ENCODE results near the gene ISL1. TPM values are rescaled to one million over a fixed set of nuclear protein-coding genes. Genes with fewer than 3 reads are reported as not detected.

Gene ISL1
- total and polyA plus RNA-seq, 2 donors, result 6.3 to 11.2 TPM

GRCh38 chr5:51384281-51384840 lies 1.1 kb downstream of the ISL1 start:
- no peaks in the 10 kb centered on the region for H3K4me1 ChIP-seq (ENCODE audit: control insufficient read depth in 2 of 2, insufficient read depth in 2 of 2, low read length in 2 of 2)
- whole genome bisulfite sequencing, result 17% methylated on average over 12 of the region's 12 CpGs
- no peak overlapping the region for H3K27ac ChIP-seq (ENCODE audit: low read depth in 1 of 2, low read length in 1 of 2)
- H3K27me3 ChIP-seq (ENCODE audit: control insufficient read depth in 2 of 2, insufficient read depth in 1 of 2, low read length in 1 of 2), result peaks cover 46 to 92% of the 10 kb centered on the region in 2 donors
- H3K36me3 ChIP-seq (ENCODE audit: control insufficient read depth in 2 of 2, insufficient read depth in 2 of 2, low read length in 1 of 2), result no peaks in the 10 kb centered on the region
- peak overlapping the region; percentile 32 to 43 for H3K4me3 ChIP-seq (ENCODE audit: low read length in 2 of 2)
- no peak for DNase-seq (ENCODE audit: low read depth in 6 of 9, low spot score in 9 of 9)
- H3K9me3 ChIP-seq (ENCODE audit: control insufficient read depth in 2 of 2, insufficient read depth in 1 of 2, low read length in 1 of 2), result peaks cover 0 to 3% of the 10 kb centered on the region in 2 donors

GRCh38 chr5:51385216-51385615 lies 2.0 kb downstream of the ISL1 start:
- Histone ChIP-seq H3K4me3 (ENCODE audit: low read length in 2 of 2) (peak overlapping the region in 1 of 2 donors; percentile 0), H3K27me3 (ENCODE audit: control insufficient read depth in 2 of 2, insufficient read depth in 1 of 2, low read length in 1 of 2) (peaks cover 51 to 92% of the 10 kb centered on the region in 2 donors), H3K4me1 (ENCODE audit: control insufficient read depth in 2 of 2, insufficient read depth in 2 of 2, low read length in 2 of 2) (no peaks in the 10 kb centered on the region)

GRCh38 chr5:51386916-51387883 lies 4.0 kb downstream of the ISL1 start:
- H3K27me3 ChIP-seq (ENCODE audit: control insufficient read depth in 2 of 2, insufficient read depth in 1 of 2, low read length in 1 of 2), result peaks cover 53 to 87% of the 10 kb centered on the region in 2 donors
- no peak for DNase-seq (ENCODE audit: low read depth in 6 of 9, low spot score in 9 of 9)
- H3K4me3 ChIP-seq (ENCODE audit: low read length in 2 of 2), result peak overlapping the region in 1 of 2 donors; percentile 18
- peaks cover 0 to 9% of the 10 kb centered on the region in 2 donors for H3K9me3 ChIP-seq (ENCODE audit: control insufficient read depth in 2 of 2, insufficient read depth in 1 of 2, low read length in 1 of 2)
- 6% methylated on average over 38 of the region's 38 CpGs for WGBS
- H3K36me3 ChIP-seq (ENCODE audit: control insufficient read depth in 2 of 2, insufficient read depth in 2 of 2, low read length in 1 of 2), result no peaks in the 10 kb centered on the region
- H3K27ac ChIP-seq (ENCODE audit: low read depth in 1 of 2, low read length in 1 of 2), result peak overlapping the region in 1 of 2 donors; percentile 65
- no peaks in the 10 kb centered on the region for H3K4me1 ChIP-seq (ENCODE audit: control insufficient read depth in 2 of 2, insufficient read depth in 2 of 2, low read length in 2 of 2)

More at GRCh38 chr5:51385216-51385615, 2.0 kb downstream of the ISL1 start:
- Histone ChIP-seq H3K27ac (ENCODE audit: low read depth in 1 of 2, low read length in 1 of 2) (no peak overlapping the region), H3K9me3 (ENCODE audit: control insufficient read depth in 2 of 2, insufficient read depth in 1 of 2, low read length in 1 of 2) (peaks cover 0 to 9% of the 10 kb centered on the region in 2 donors), H3K36me3 (ENCODE audit: control insufficient read depth in 2 of 2, insufficient read depth in 2 of 2, low read length in 1 of 2) (no peaks in the 10 kb centered on the region)
- WGBS, result 15% methylated on average over 5 of the region's 5 CpGs
- no peak for DNase-seq (ENCODE audit: low read depth in 6 of 9, low spot score in 9 of 9)

- Histone ChIP-seq H3K36me3 (ENCODE audit: control insufficient read depth in 2 of 2, insufficient read depth in 2 of 2, low read length in 1 of 2) (no peaks in the 10 kb centered on the region), H3K27ac (ENCODE audit: low read depth in 1 of 2, low read length in 1 of 2) (peak overlapping the region in 1 of 2 donors; percentile 65), H3K4me3 (ENCODE audit: low read length in 2 of 2) (peak overlapping the region in 1 of 2 donors; percentile 18), H3K27me3 (ENCODE audit: control insufficient read depth in 2 of 2, insufficient read depth in 1 of 2, low read length in 1 of 2) (peaks cover 49 to 87% of the 10 kb centered on the region in 2 donors), H3K4me1 (ENCODE audit: control insufficient read depth in 2 of 2, insufficient read depth in 2 of 2, low read length in 2 of 2) (no peaks in the 10 kb centered on the region), H3K9me3 (ENCODE audit: control insufficient read depth in 2 of 2, insufficient read depth in 1 of 2, low read length in 1 of 2) (peaks cover 0 to 6% of the 10 kb centered on the region in 2 donors)
- WGBS, result 17% methylated on average over 10 of the region's 10 CpGs
- DNase-seq (ENCODE audit: low read depth in 6 of 9, low spot score in 9 of 9), result no peak
Observed at GRCh38 chr5:51387884-51388275, 4.6 kb downstream of the ISL1 start.

GRCh38 chr5:51388488-51389287 lies 5.4 kb downstream of the ISL1 start:
- H3K27ac ChIP-seq (ENCODE audit: low read depth in 1 of 2, low read length in 1 of 2), result peak overlapping the region; percentile 43 to 65

GRCh38 chr5:51389288-51389576 lies 6.0 kb downstream of the ISL1 start:
- no peak overlapping the region for H3K4me3 ChIP-seq (ENCODE audit: low read length in 2 of 2)
- no peaks in the 10 kb centered on the region for H3K4me1 ChIP-seq (ENCODE audit: control insufficient read depth in 2 of 2, insufficient read depth in 2 of 2, low read length in 2 of 2)
- WGBS, result 8% methylated on average over 17 of the region's 17 CpGs
- peaks cover 36 to 79% of the 10 kb centered on the region in 2 donors for H3K27me3 ChIP-seq (ENCODE audit: control insufficient read depth in 2 of 2, insufficient read depth in 1 of 2, low read length in 1 of 2)
- DNase-seq (ENCODE audit: low read depth in 6 of 9, low spot score in 9 of 9), result no peak
- H3K36me3 ChIP-seq (ENCODE audit: control insufficient read depth in 2 of 2, insufficient read depth in 2 of 2, low read length in 1 of 2), result no peaks in the 10 kb centered on the region
- peaks cover 0 to 6% of the 10 kb centered on the region in 2 donors for H3K9me3 ChIP-seq (ENCODE audit: control insufficient read depth in 2 of 2, insufficient read depth in 1 of 2, low read length in 1 of 2)
- peak overlapping the region in 1 of 2 donors; percentile 65 for H3K27ac ChIP-seq (ENCODE audit: low read depth in 1 of 2, low read length in 1 of 2)

More at GRCh38 chr5:51388488-51389287, 5.4 kb downstream of the ISL1 start:
- 10% methylated on average over 12 of the region's 12 CpGs for WGBS
- DNase-seq (ENCODE audit: low read depth in 6 of 9, low spot score in 9 of 9), result no peak
- Histone ChIP-seq H3K4me1 (ENCODE audit: control insufficient read depth in 2 of 2, insufficient read depth in 2 of 2, low read length in 2 of 2) (no peaks in the 10 kb centered on the region), H3K4me3 (ENCODE audit: low read length in 2 of 2) (no peak overlapping the region), H3K36me3 (ENCODE audit: control insufficient read depth in 2 of 2, insufficient read depth in 2 of 2, low read length in 1 of 2) (no peaks in the 10 kb centered on the region), H3K9me3 (ENCODE audit: control insufficient read depth in 2 of 2, insufficient read depth in 1 of 2, low read length in 1 of 2) (peaks cover 0 to 6% of the 10 kb centered on the region in 2 donors), H3K27me3 (ENCODE audit: control insufficient read depth in 2 of 2, insufficient read depth in 1 of 2, low read length in 1 of 2) (peaks cover 41 to 79% of the 10 kb centered on the region in 2 donors)

GRCh38 chr5:51389577-51390463 lies 6.6 kb downstream of the ISL1 start:
- Histone ChIP-seq H3K9me3 (ENCODE audit: control insufficient read depth in 2 of 2, insufficient read depth in 1 of 2, low read length in 1 of 2) (peaks cover 0 to 6% of the 10 kb centered on the region in 2 donors), H3K27me3 (ENCODE audit: control insufficient read depth in 2 of 2, insufficient read depth in 1 of 2, low read length in 1 of 2) (peaks cover 30 to 74% of the 10 kb centered on the region in 2 donors), H3K4me1 (ENCODE audit: control insufficient read depth in 2 of 2, insufficient read depth in 2 of 2, low read length in 2 of 2) (no peaks in the 10 kb centered on the region), H3K4me3 (ENCODE audit: low read length in 2 of 2) (no peak overlapping the region), H3K27ac (ENCODE audit: low read depth in 1 of 2, low read length in 1 of 2) (peak overlapping the region; percentile 51 to 71), H3K36me3 (ENCODE audit: control insufficient read depth in 2 of 2, insufficient read depth in 2 of 2, low read length in 1 of 2) (no peaks in the 10 kb centered on the region)
- 6% methylated on average over 68 of the region's 68 CpGs for WGBS
- no peak for DNase-seq (ENCODE audit: low read depth in 6 of 9, low spot score in 9 of 9)

- Histone ChIP-seq H3K9me3 (ENCODE audit: control insufficient read depth in 2 of 2, insufficient read depth in 1 of 2, low read length in 1 of 2) (peaks cover 0 to 6% of the 10 kb centered on the region in 2 donors), H3K4me1 (ENCODE audit: control insufficient read depth in 2 of 2, insufficient read depth in 2 of 2, low read length in 2 of 2) (no peaks in the 10 kb centered on the region), H3K27me3 (ENCODE audit: control insufficient read depth in 2 of 2, insufficient read depth in 1 of 2, low read length in 1 of 2) (peaks cover 26 to 73% of the 10 kb centered on the region in 2 donors), H3K36me3 (ENCODE audit: control insufficient read depth in 2 of 2, insufficient read depth in 2 of 2, low read length in 1 of 2) (no peaks in the 10 kb centered on the region), H3K4me3 (ENCODE audit: low read length in 2 of 2) (no peak overlapping the region), H3K27ac (ENCODE audit: low read depth in 1 of 2, low read length in 1 of 2) (no peak overlapping the region)
- DNase-seq (ENCODE audit: low read depth in 6 of 9, low spot score in 9 of 9), result no peak
- WGBS, result 49% methylated on average over 5 of the region's 5 CpGs
Observed at GRCh38 chr5:51391175-51391574, 7.9 kb downstream of the ISL1 start.

Measured in thymus (tissue), 11 donors.